Loucy (cell line): Measurements from ENCODE around the gene ADM.

Experiments used
- H2AFZ ChIP-seq: fragments of 200-600 bp; sonication (generic); 2 replicates; pipeline ENCODE4 v1.6.0; 2016; ENCODE audit warnings: antibody characterized with exemption, mild to moderate bottlenecking, low read length, moderate library complexity
- H3F3A ChIP-seq: fragments of 200-600 bp; 2 replicates; pipeline ENCODE4 v1.6.0; 2016; ENCODE audit warnings: antibody characterized with exemption, low read depth, mild to moderate bottlenecking
- H3K27me3 ChIP-seq: fragments of 200-600 bp; sonication (generic); 2 replicates; pipeline ENCODE4 v1.6.1; 2014; ENCODE audit warnings: low read length, mild to moderate bottlenecking; ENCODE audit not compliant: insufficient read depth, poor library complexity, severe bottlenecking
- H3K36me3 ChIP-seq: fragments of 200-600 bp; sonication (generic); 2 replicates; pipeline ENCODE4 v1.6.1; 2016; ENCODE audit warnings: low read length; ENCODE audit not compliant: insufficient read depth
- H3K4me1 ChIP-seq: fragments of 200-600 bp; sonication (generic); 2 replicates; pipeline ENCODE4 v1.5.1; 2014; ENCODE audit warnings: low read length, mild to moderate bottlenecking; ENCODE audit not compliant: insufficient read depth, poor library complexity, severe bottlenecking
- H3K4me2 ChIP-seq: fragments of 200-600 bp; sonication (generic); 2 replicates; pipeline ENCODE4 v1.6.0; 2014; ENCODE audit warnings: antibody characterized with exemption, low read length, low read depth, mild to moderate bottlenecking; ENCODE audit not compliant: poor library complexity, severe bottlenecking
- H3K4me3 ChIP-seq: fragments of 200-600 bp; sonication (generic); 2 replicates; pipeline ENCODE4 v1.5.1; 2014; ENCODE audit warnings: low read length, mild to moderate bottlenecking, mixed read lengths; ENCODE audit not compliant: poor library complexity, severe bottlenecking
- H3K79me2 ChIP-seq: fragments of 200-600 bp; sonication (generic); 2 replicates; pipeline ENCODE4 v1.6.1; 2014; ENCODE audit warnings: low read length; ENCODE audit not compliant: insufficient read depth
- H3K9ac ChIP-seq: fragments of 200-600 bp; sonication (generic); 2 replicates; pipeline ENCODE4 v1.6.0; 2014; ENCODE audit warnings: mild to moderate bottlenecking, low read depth, low read length, moderate library complexity; ENCODE audit not compliant: poor library complexity, severe bottlenecking
- H3K9me2 ChIP-seq: fragments of 200-600 bp; sonication (generic); replicated peaks from 2 replicates; pipeline ENCODE4 v1.6.1; 2016; ENCODE audit warnings: low read depth, low read length, mixed read lengths
- H3K9me3 ChIP-seq: fragments of 200-600 bp; sonication (generic); 2 replicates; pipeline ENCODE4 v1.6.1; 2014; ENCODE audit warnings: mild to moderate bottlenecking, antibody characterized with exemption, low read length, low read depth; ENCODE audit not compliant: insufficient read depth
- H4K20me1 ChIP-seq: fragments of 200-600 bp; sonication (generic); 2 replicates; pipeline ENCODE4 v1.6.0; 2014; ENCODE audit warnings: antibody characterized with exemption, low read length, mild to moderate bottlenecking; ENCODE audit not compliant: insufficient read depth, poor library complexity, severe bottlenecking
- CTCF ChIP-seq: fragments of 200-600 bp; sonication (generic); conservative IDR thresholded peaks from 2 replicates; pipeline ENCODE4 v1.5.1; 2014; ENCODE audit warnings: mild to moderate bottlenecking, antibody characterized with exemption, low read length
- EZH2phosphoT487 ChIP-seq: fragments of 200-600 bp; IDR thresholded peaks from 2 replicates; pipeline ENCODE4 v1.6.1; 2018; ENCODE audit warnings: antibody characterized with exemption, mild to moderate bottlenecking, moderate library complexity, borderline replicate concordance

ADM gene

GRCh38 chr11:10320736-10321465, 16.0 kb downstream of the ADM start:
- H3K27me3 ChIP-seq: no peaks in the 10 kb centered on the region
- no peaks in the 10 kb centered on the region for H3K9me3 ChIP-seq
- no peak for TF ChIP-seq CTCF
- TF ChIP-seq EZH2phosphoT487: no peak
- no peak overlapping the region for H3K9ac ChIP-seq
- H3K9me2 ChIP-seq: no peaks in the 10 kb centered on the region
- H3K4me2 ChIP-seq: no peak overlapping the region
- H4K20me1 ChIP-seq: no peaks in the 10 kb centered on the region
- no peaks in the 10 kb centered on the region for H3K79me2 ChIP-seq
- no peaks in the 10 kb centered on the region for H3F3A ChIP-seq
- no peaks in the 10 kb centered on the region for H3K36me3 ChIP-seq
- no peak overlapping the region for H2AFZ ChIP-seq
- H3K4me3 ChIP-seq: no peak overlapping the region
- H3K4me1 ChIP-seq: peaks cover 42% of the 10 kb centered on the region

- no peaks in the 10 kb centered on the region for H3K79me2 ChIP-seq
- H3K27me3 ChIP-seq: no peaks in the 10 kb centered on the region
- no peaks in the 10 kb centered on the region for H3K9me2 ChIP-seq
- H3K36me3 ChIP-seq: no peaks in the 10 kb centered on the region
- no peak overlapping the region for H3K9ac ChIP-seq
- H3K4me1 ChIP-seq: peaks cover 39% of the 10 kb centered on the region
- H2AFZ ChIP-seq: peak overlapping the region; percentile 70; the same call in 1 of the 2 replicates
- H3K9me3 ChIP-seq: no peaks in the 10 kb centered on the region
- H3K4me3 ChIP-seq: no peak overlapping the region
- H4K20me1 ChIP-seq: no peaks in the 10 kb centered on the region
- no peaks in the 10 kb centered on the region for H3F3A ChIP-seq
- H3K4me2 ChIP-seq: peak overlapping the region; percentile 46
- TF ChIP-seq EZH2phosphoT487 (no peak), CTCF (no peak)
These were observed 17.5 kb downstream of the ADM start for GRCh38 chr11:10322401-10322800.

GRCh38 chr11:10322830-10323792, 18.2 kb downstream of the ADM start:
- Histone ChIP-seq H3K9me2 (no peaks in the 10 kb centered on the region), H3F3A (no peaks in the 10 kb centered on the region), H3K4me1 (peaks cover 32% of the 10 kb centered on the region), H3K4me3 (no peak overlapping the region), H3K4me2 (peak overlapping the region; percentile 46), H4K20me1 (no peaks in the 10 kb centered on the region), H2AFZ (peak overlapping the region; percentile 70; the same call in 1 of the 2 replicates), H3K9ac (no peak overlapping the region), H3K79me2 (no peaks in the 10 kb centered on the region), H3K36me3 (no peaks in the 10 kb centered on the region), H3K27me3 (no peaks in the 10 kb centered on the region), H3K9me3 (no peaks in the 10 kb centered on the region)
- TF ChIP-seq EZH2phosphoT487 (no peak), CTCF (peak; percentile 76)
